ENCODE measurements around the gene ST8SIA5.
A peak's percentile ranks its signal among the peaks of the same experiment; 100 is the strongest.

The ST8SIA5 gene

DNA sequence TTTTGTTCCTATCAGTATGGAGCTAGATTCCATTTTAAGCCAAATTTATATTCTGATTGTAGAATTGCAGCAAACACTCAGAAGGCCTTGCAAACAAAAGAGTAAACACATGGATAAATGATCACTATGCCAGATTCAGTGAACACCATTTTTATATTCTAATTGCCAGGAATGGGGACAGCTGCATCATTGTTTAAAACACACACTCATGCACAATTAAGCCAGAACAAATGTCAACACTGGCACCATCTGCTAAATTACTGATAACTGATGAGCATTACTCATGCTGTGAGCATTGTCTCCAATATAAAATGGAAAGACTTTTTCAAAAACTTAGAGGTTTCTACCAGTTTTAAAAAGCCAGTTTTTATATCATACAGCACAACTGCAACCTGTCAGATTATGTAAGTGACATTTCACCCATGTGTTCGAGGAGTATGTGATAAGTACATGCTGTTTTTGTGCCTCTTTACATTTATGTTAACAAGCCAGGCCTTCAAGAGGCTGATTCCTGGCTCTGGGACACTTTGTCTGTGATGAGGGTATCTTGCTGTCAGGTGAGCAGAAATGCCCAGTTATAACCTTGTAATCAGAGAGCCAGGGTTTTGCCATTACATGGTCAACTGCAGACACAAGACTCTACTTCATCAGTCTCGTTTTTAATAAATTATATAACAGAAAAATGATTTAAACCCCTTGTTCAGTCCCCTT, 4.4 kb upstream of the ST8SIA5 start:
- Histone ChIP-seq H3K27me3 (ENCODE audit: insufficient read depth, poor library complexity, severe bottlenecking) (peaks cover 66% of the 10 kb centered on the region), H3K4me3 (replicated peaks; ENCODE audit: insufficient read depth, low read length) (no peak overlapping the region), H3K27ac (replicated peaks) (no peak overlapping the region)
- TF ChIP-seq, protein P1, sequence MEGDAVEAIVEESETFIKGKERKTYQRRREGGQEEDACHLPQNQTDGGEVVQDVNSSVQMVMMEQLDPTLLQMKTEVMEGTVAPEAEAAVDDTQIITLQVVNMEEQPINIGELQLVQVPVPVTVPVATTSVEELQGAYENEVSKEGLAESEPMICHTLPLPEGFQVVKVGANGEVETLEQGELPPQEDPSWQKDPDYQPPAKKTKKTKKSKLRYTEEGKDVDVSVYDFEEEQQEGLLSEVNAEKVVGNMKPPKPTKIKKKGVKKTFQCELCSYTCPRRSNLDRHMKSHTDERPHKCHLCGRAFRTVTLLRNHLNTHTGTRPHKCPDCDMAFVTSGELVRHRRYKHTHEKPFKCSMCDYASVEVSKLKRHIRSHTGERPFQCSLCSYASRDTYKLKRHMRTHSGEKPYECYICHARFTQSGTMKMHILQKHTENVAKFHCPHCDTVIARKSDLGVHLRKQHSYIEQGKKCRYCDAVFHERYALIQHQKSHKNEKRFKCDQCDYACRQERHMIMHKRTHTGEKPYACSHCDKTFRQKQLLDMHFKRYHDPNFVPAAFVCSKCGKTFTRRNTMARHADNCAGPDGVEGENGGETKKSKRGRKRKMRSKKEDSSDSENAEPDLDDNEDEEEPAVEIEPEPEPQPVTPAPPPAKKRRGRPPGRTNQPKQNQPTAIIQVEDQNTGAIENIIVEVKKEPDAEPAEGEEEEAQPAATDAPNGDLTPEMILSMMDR (IDR thresholded peaks at IDR 0.05; ENCODE audit: insufficient read depth, low read length) = no peak
- TF ChIP-seq SPI1 (IDR thresholded peaks at IDR 0.05; ENCODE audit: borderline replicate concordance, low read depth) (no peak), POLR2AphosphoS5 (IDR thresholded peaks at IDR 0.05; ENCODE audit: low read depth) (no peak), GABPA (IDR thresholded peaks at IDR 0.05; ENCODE audit: low read depth) (no peak)
- no peak for DNase-seq (ENCODE audit: low read depth in 1 of 2, low spot score in 1 of 2)

DNA sequence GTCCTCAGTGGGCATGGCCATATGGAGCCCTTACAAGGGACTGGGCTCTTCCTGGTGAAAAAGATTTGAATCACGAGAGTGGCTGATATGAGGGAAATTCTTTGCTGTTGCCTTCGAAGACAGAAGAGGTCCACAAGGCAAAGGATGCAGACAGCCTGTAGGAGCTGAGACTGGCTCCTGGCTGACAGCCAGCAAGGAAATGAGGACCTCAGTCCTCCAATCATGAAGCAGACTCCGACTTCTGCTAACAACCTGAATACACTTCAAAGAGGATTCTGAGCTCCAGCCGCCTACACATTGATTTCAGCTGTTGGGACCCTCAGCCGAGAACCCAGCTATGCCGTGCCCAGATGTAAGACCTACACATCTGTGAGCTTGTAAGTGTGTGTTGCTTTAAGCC, 3.0 kb upstream of the ST8SIA5 start:
- no peak overlapping the region for H3K4me3 ChIP-seq (replicated peaks; ENCODE audit: insufficient read depth, low read length)
- TF ChIP-seq, protein P2, sequence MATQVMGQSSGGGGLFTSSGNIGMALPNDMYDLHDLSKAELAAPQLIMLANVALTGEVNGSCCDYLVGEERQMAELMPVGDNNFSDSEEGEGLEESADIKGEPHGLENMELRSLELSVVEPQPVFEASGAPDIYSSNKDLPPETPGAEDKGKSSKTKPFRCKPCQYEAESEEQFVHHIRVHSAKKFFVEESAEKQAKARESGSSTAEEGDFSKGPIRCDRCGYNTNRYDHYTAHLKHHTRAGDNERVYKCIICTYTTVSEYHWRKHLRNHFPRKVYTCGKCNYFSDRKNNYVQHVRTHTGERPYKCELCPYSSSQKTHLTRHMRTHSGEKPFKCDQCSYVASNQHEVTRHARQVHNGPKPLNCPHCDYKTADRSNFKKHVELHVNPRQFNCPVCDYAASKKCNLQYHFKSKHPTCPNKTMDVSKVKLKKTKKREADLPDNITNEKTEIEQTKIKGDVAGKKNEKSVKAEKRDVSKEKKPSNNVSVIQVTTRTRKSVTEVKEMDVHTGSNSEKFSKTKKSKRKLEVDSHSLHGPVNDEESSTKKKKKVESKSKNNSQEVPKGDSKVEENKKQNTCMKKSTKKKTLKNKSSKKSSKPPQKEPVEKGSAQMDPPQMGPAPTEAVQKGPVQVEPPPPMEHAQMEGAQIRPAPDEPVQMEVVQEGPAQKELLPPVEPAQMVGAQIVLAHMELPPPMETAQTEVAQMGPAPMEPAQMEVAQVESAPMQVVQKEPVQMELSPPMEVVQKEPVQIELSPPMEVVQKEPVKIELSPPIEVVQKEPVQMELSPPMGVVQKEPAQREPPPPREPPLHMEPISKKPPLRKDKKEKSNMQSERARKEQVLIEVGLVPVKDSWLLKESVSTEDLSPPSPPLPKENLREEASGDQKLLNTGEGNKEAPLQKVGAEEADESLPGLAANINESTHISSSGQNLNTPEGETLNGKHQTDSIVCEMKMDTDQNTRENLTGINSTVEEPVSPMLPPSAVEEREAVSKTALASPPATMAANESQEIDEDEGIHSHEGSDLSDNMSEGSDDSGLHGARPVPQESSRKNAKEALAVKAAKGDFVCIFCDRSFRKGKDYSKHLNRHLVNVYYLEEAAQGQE (IDR thresholded peaks at IDR 0.05; ENCODE audit: insufficient replicate concordance, low read depth) = no peak
- no peak overlapping the region for H3K27ac ChIP-seq (replicated peaks)
- peaks cover 67% of the 10 kb centered on the region for H3K27me3 ChIP-seq (ENCODE audit: insufficient read depth, poor library complexity, severe bottlenecking)
- no peak for DNase-seq (ENCODE audit: low read depth in 1 of 2, low spot score in 1 of 2)

GRCh38 chr18:46756025-46756558, 761 bp downstream of the ST8SIA5 start:
- Histone ChIP-seq H3K4me3 (replicated peaks; ENCODE audit: insufficient read depth, low read length) (peak overlapping the region; percentile 44), H3K27me3 (ENCODE audit: insufficient read depth, poor library complexity, severe bottlenecking) (peaks cover 47% of the 10 kb centered on the region), H3K27ac (replicated peaks) (no peak overlapping the region)
- TF ChIP-seq GABPA (IDR thresholded peaks at IDR 0.05; ENCODE audit: low read depth) = no peak
- TF ChIP-seq, protein P1 (IDR thresholded peaks at IDR 0.05; ENCODE audit: insufficient read depth, low read length) = no peak
- TF ChIP-seq SPI1 (IDR thresholded peaks at IDR 0.05; ENCODE audit: borderline replicate concordance, low read depth) = no peak
- TF ChIP-seq, protein P2 (IDR thresholded peaks at IDR 0.05; ENCODE audit: insufficient replicate concordance, low read depth) = no peak
- no peak for TF ChIP-seq POLR2AphosphoS5 (IDR thresholded peaks at IDR 0.05; ENCODE audit: low read depth)
- no peak for DNase-seq (ENCODE audit: low read depth in 1 of 2, low spot score in 1 of 2)

GRCh38 chr18:46755315-46756024, 1.4 kb downstream of the ST8SIA5 start:
- peak; percentile 15; the same call in 1 of the 2 replicates for TF ChIP-seq SPI1 (IDR thresholded peaks at IDR 0.05; ENCODE audit: borderline replicate concordance, low read depth)
- TF ChIP-seq, protein P1 (IDR thresholded peaks at IDR 0.05; ENCODE audit: insufficient read depth, low read length) = no peak
- Histone ChIP-seq H3K27me3 (ENCODE audit: insufficient read depth, poor library complexity, severe bottlenecking) (peaks cover 45% of the 10 kb centered on the region), H3K27ac (replicated peaks) (no peak overlapping the region), H3K4me3 (replicated peaks; ENCODE audit: insufficient read depth, low read length) (peak overlapping the region; percentile 44)
- no peak for DNase-seq (ENCODE audit: low read depth in 1 of 2, low spot score in 1 of 2)

All from HL-60 (cell line).